Measurements from ENCODE around the gene MCRIP2.

The MCRIP2 gene

DNA sequence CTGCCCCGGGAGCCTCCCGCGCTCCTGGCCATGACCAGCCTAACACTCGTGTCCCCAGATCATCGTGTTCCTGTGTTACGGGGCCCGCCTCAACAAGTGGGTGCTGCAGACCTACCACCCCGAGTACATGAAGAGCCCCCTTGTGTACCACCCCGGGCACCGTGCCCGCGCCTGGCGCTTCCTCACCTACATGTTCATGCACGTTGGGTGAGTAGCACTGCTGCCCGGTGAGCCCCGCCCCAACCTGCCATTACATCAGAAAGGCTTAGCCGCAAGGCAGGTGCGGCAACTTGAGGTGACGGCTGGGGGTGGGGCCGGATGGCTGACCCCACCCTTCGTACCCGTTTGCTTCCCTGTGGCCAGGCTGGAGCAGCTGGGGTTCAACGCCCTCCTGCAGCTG is 35.3 kb downstream of the MCRIP2 start:
- TF ChIP-seq, protein P1, sequence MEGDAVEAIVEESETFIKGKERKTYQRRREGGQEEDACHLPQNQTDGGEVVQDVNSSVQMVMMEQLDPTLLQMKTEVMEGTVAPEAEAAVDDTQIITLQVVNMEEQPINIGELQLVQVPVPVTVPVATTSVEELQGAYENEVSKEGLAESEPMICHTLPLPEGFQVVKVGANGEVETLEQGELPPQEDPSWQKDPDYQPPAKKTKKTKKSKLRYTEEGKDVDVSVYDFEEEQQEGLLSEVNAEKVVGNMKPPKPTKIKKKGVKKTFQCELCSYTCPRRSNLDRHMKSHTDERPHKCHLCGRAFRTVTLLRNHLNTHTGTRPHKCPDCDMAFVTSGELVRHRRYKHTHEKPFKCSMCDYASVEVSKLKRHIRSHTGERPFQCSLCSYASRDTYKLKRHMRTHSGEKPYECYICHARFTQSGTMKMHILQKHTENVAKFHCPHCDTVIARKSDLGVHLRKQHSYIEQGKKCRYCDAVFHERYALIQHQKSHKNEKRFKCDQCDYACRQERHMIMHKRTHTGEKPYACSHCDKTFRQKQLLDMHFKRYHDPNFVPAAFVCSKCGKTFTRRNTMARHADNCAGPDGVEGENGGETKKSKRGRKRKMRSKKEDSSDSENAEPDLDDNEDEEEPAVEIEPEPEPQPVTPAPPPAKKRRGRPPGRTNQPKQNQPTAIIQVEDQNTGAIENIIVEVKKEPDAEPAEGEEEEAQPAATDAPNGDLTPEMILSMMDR (IDR thresholded peaks at IDR 0.05): no peak

GRCh38 chr16:677316-678190 is 35.9 kb downstream of the MCRIP2 start:
- TF ChIP-seq, protein P1 (IDR thresholded peaks at IDR 0.05): no peak

DNA sequence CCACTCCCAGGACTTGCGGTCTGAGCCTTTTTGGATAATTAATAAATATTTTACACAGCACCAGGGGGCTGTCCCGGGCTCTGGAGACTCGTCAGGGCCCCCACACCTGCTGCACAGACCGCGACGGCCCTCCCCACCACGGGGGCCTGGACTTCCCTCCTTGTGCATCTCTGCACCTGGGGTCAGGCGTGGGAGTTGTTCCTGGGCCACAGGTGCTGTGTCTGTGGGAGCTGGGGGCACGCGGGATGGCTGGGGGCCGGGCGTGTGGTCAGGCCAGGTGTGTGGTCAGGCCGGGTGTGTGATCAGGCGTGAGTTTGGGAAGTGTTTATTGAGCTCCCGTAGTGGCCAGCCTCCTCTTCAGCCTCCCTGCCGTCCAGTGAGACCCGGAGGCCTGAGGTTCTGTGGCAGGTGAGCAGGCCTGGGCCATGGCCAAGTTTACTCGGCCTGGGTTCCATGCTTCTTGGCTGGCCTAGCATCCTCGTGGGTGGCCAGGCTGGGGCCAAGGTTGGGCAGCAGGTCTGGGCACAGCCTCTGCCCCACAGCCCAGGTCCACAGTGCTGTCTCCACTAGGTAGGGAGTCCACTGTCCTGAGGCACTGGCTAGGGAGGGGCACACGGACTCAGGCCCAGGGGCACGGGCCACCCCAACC is 36.7 kb downstream of the MCRIP2 start:
- TF ChIP-seq, protein P1 (IDR thresholded peaks at IDR 0.05): no peak

DNA sequence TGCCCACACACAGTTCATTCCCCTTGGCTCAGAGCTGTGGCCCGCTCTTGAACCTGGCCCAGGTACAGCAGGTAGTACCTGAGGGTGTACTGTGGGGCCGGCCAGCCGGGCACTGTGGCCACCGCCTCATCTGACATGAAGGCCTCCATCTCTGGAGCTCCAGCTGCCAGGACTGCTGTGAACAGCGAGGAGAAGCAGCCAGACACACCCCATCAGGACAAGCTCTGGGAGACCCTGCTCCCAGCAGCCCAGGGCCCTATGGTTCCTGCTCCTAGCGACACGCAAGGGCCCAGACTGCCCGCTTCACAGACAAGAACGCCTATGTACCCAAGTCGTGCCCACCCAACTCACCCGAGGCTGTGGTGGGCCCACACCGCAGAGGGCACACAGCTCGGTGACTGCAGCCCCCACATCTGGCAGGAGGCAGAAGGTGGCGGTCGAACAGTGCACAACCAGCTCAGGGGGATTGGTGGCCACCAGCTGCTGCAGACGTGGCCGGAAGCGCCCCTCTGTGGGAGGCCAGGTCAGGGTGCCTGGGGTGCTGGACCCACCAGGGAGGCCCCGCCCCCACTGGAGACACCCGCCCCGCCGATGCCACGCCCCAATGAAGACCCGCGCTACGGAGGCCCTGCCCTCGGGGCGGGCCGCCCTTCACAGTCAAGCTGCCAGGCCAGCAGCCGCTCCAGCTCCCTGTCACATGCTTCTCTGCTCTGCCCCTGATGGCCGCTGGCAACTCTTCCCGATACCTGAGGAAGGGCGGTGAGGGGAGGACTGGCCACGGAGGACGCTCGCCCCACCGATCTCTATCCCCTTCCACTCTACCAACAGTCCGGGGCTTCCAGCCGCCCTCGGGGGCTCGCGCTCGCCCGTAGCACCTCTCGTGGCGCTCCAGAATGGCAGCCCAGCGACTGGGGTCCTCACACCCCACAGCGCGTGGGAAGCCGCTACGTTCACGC is 37.5 kb downstream of the MCRIP2 start:
- TF ChIP-seq, protein P1 (IDR thresholded peaks at IDR 0.05): no peak

GRCh38 chr16:679814-680624 is 38.4 kb downstream of the MCRIP2 start, which contains the start of gene STUB1:
Gene STUB1 (plus strand): TSS chr16:680410. CDS start chr16:680526, 116 bp downstream.
- TF ChIP-seq, protein P1 (IDR thresholded peaks at IDR 0.05): no peak

DNA sequence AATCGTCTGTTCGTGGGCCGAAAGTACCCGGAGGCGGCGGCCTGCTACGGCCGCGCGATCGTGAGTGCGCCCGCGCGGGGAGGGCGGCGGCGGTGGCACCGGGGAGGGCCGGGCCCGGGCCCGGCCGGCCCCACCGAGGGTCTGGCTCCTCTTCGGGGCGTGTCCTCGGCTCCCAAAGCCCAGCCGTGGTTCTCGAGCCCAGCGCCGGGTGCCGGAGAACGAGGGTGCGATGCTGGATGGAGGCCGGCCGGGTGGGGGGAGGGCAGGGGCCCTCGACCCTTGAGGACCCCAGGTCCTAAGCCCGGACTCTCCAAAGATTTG is 39.0 kb downstream of the MCRIP2 start:
- TF ChIP-seq, protein P1 (IDR thresholded peaks at IDR 0.05): no peak

Data from LNCAP (cell line).